Hepatocyte (in vitro differentiated cells): ENCODE results near the gene GMPR. TPM values are rescaled to one million over a fixed set of nuclear protein-coding genes. Genes with fewer than 3 reads are reported as not detected.

ENCODE experiments used
- DNase-seq: peaks from one replicate; pipeline ENCODE4 v3.0.0-alpha.2; 2016; ENCODE audit warnings: low spot score
- H2AFZ ChIP-seq: fragments of 200-600 bp; sonication (generic); 2 replicates; pipeline ENCODE4 v1.6.0; 2016; ENCODE audit warnings: antibody characterized with exemption, mild to moderate bottlenecking
- H3K27ac ChIP-seq: fragments of 200-600 bp; sonication (generic); 2 replicates; pipeline ENCODE4 v1.5.1; 2016; ENCODE audit warnings: mild to moderate bottlenecking
- H3K27me3 ChIP-seq: fragments of 200-600 bp; sonication (generic); 2 replicates; pipeline ENCODE4 v1.6.1; 2016
- H3K36me3 ChIP-seq: fragments of 200-600 bp; sonication (generic); replicated peaks from 2 replicates; pipeline ENCODE4 v1.5.1; 2016; ENCODE audit warnings: low read depth; ENCODE audit not compliant: insufficient read depth
- H3K4me1 ChIP-seq: fragments of 200-600 bp; sonication (generic); 2 replicates; pipeline ENCODE4 v1.5.1; 2016; ENCODE audit warnings: mild to moderate bottlenecking, moderate library complexity; ENCODE audit not compliant: insufficient read depth
- H3K4me2 ChIP-seq: fragments of 200-600 bp; sonication (generic); 2 replicates; pipeline ENCODE4 v1.6.0; 2016
- H3K4me3 ChIP-seq: fragments of 200-600 bp; sonication (generic); 2 replicates; pipeline ENCODE4 v1.5.1; 2016; ENCODE audit warnings: mild to moderate bottlenecking
- H3K79me2 ChIP-seq: fragments of 200-600 bp; sonication (generic); 2 replicates; pipeline ENCODE4 v1.6.0; 2017; ENCODE audit warnings: mild to moderate bottlenecking
- H3K9me2 ChIP-seq: fragments of 200-600 bp; sonication (generic); replicated peaks from 2 replicates; pipeline ENCODE4 v1.6.0; 2017; ENCODE audit warnings: mild to moderate bottlenecking; ENCODE audit not compliant: insufficient read depth
- H3K9me3 ChIP-seq: fragments of 200-600 bp; sonication (generic); 2 replicates; pipeline ENCODE4 v1.5.1; 2016; ENCODE audit warnings: low read depth, mild to moderate bottlenecking
- H4K20me1 ChIP-seq: fragments of 200-600 bp; sonication (generic); 2 replicates; pipeline ENCODE4 v1.6.0; 2016; ENCODE audit warnings: mild to moderate bottlenecking; ENCODE audit not compliant: insufficient read depth, poor library complexity, severe bottlenecking
- CTCF ChIP-seq: fragments of 200-600 bp; sonication (generic); IDR thresholded peaks from 2 replicates; pipeline ENCODE4 v1.5.1; 2016; ENCODE audit warnings: antibody characterized with exemption, mild to moderate bottlenecking; ENCODE audit not compliant: poor library complexity
- EZH2 ChIP-seq: fragments of 200-600 bp; sonication (generic); IDR thresholded peaks from 2 replicates; pipeline ENCODE4 v1.6.1; 2016; ENCODE audit warnings: antibody characterized with exemption, mild to moderate bottlenecking, borderline replicate concordance
- EZH2phosphoT487 ChIP-seq: fragments of 200-600 bp; sonication (generic); IDR thresholded peaks from one replicate; pipeline ENCODE4 v1.6.1; 2018; ENCODE audit warnings: antibody characterized with exemption, mild to moderate bottlenecking, low read depth, moderate library complexity; ENCODE audit not compliant: unreplicated experiment, severe bottlenecking
- WGBS: methylation state at CpG from one replicate; pipeline ENCODE4 v1.1.6; 2016; ENCODE audit warnings: low lambda C conversion rate; ENCODE audit errors: missing lambda C conversion rate; 5-methylcytosine and 5-hydroxymethylcytosine counted together
- polyA plus RNA-seq: library from polyadenylated mRNA; unstranded; fragments of >200 nt; fragmentation: Nextera tagmentation; extraction: Ambion mirVana; gene quantifications from 2 replicates; pipeline ENCODE4 v1.2.1, GENCODE V29; 2016
- total RNA-seq: library from RNA; depleted of rRNA; stranded (reverse); fragments of >200 nt; gene quantifications from 2 replicates; pipeline ENCODE4 v1.2.3, GENCODE V29; 2014

GMPR gene
- total and polyA plus RNA-seq, 2 experiments from 2014 or later, result 6.1 to 16.5 TPM

- H4K20me1 ChIP-seq, result no peaks in the 10 kb centered on the region
- H3K4me1 ChIP-seq, result no peaks in the 10 kb centered on the region
- no peak overlapping the region for H2AFZ ChIP-seq
- DNase-seq, result no peak
- no peak overlapping the region for H3K4me2 ChIP-seq
- no peak for TF ChIP-seq EZH2
- no peak for TF ChIP-seq EZH2phosphoT487
- TF ChIP-seq CTCF, result no peak
- no peaks in the 10 kb centered on the region for H3K79me2 ChIP-seq
- WGBS, result 85% methylated on average over 2 of the region's 2 CpGs
- H3K9me3 ChIP-seq, result no peaks in the 10 kb centered on the region
- H3K4me3 ChIP-seq, result no peak overlapping the region
- no peaks in the 10 kb centered on the region for H3K36me3 ChIP-seq
- H3K9me2 ChIP-seq, result no peaks in the 10 kb centered on the region
- no peak overlapping the region for H3K27ac ChIP-seq
- no peaks in the 10 kb centered on the region for H3K27me3 ChIP-seq
These were observed 13.3 kb downstream of the GMPR start for GRCh38 chr6:16251706-16252105.

GRCh38 chr6:16252686-16253299 is 14.4 kb downstream of the GMPR start:
- H3K4me3 ChIP-seq, result no peak overlapping the region
- no peaks in the 10 kb centered on the region for H4K20me1 ChIP-seq
- H3K79me2 ChIP-seq, result no peaks in the 10 kb centered on the region
- no peaks in the 10 kb centered on the region for H3K9me3 ChIP-seq
- WGBS, result 53% methylated on average over 2 of the region's 2 CpGs
- no peaks in the 10 kb centered on the region for H3K27me3 ChIP-seq
- H3K27ac ChIP-seq, result no peak overlapping the region
- H3K36me3 ChIP-seq, result no peaks in the 10 kb centered on the region
- DNase-seq, result no peak
- no peaks in the 10 kb centered on the region for H3K4me1 ChIP-seq
- H3K9me2 ChIP-seq, result no peaks in the 10 kb centered on the region
- H3K4me2 ChIP-seq, result no peak overlapping the region
- no peak overlapping the region for H2AFZ ChIP-seq
- TF ChIP-seq EZH2phosphoT487 (no peak), EZH2 (no peak), CTCF (no peak)

- Histone ChIP-seq H3K4me3 (no peak overlapping the region), H3K27me3 (no peaks in the 10 kb centered on the region), H3K9me2 (no peaks in the 10 kb centered on the region), H3K27ac (no peak overlapping the region), H3K4me2 (no peak overlapping the region), H3K79me2 (no peaks in the 10 kb centered on the region), H3K9me3 (no peaks in the 10 kb centered on the region), H3K4me1 (no peaks in the 10 kb centered on the region), H4K20me1 (no peaks in the 10 kb centered on the region), H3K36me3 (no peaks in the 10 kb centered on the region), H2AFZ (no peak overlapping the region)
- WGBS, result 92% methylated on average over 10 of the region's 10 CpGs
- TF ChIP-seq EZH2 (no peak), CTCF (no peak), EZH2phosphoT487 (no peak)
- no peak for DNase-seq
These were observed 15.2 kb downstream of the GMPR start for GRCh38 chr6:16253399-16254144.
